ENCODE measurements around the gene ANAPC1. TPM values are rescaled to one million over a fixed set of nuclear protein-coding genes. Genes with fewer than 3 reads are reported as not detected.
"Not testable (repeated sequence)": the region's sequence is repeated elsewhere in the genome, so short reads cannot be mapped to it uniquely, and the experiment has no call there.

ANAPC1 gene
- total and polyA plus RNA-seq, 2 experiments from 2014 or later: 17.8 to 175 TPM

GRCh38 chr2:111830479-111830878, 53.5 kb downstream of the ANAPC1 start:
- not testable (repeated sequence) for H3K27ac Mint-ChIP-seq; H4K20me1 ChIP-seq (replicated peaks; ENCODE audit: insufficient read depth); H2AFZ ChIP-seq; H3K4me1 Mint-ChIP-seq; DNase-seq (ENCODE audit: low spot score); H3K4me3 ChIP-seq; H3K4me1 ChIP-seq (ENCODE audit: insufficient read depth); H3K27me3 Mint-ChIP-seq (ENCODE audit: insufficient read depth, low read depth, poor library complexity); H3K9me2 ChIP-seq (ENCODE audit: insufficient read depth); ATAC-seq; H3K27ac ChIP-seq (ENCODE audit: low read depth); H3K9me3 Mint-ChIP-seq; H3K4me3 Mint-ChIP-seq; H3K79me2 ChIP-seq (replicated peaks; ENCODE audit: insufficient read depth); H3F3A ChIP-seq (replicated peaks; ENCODE audit: low read depth); H3K4me2 ChIP-seq; H3K27me3 ChIP-seq (ENCODE audit: insufficient read depth)
- H3K36me3 ChIP-seq (ENCODE audit: insufficient read depth): peaks cover 14% of the 10 kb centered on the region
- peaks cover 65% of the 10 kb centered on the region for H3K36me3 Mint-ChIP-seq (ENCODE audit: low read depth)

DNA sequence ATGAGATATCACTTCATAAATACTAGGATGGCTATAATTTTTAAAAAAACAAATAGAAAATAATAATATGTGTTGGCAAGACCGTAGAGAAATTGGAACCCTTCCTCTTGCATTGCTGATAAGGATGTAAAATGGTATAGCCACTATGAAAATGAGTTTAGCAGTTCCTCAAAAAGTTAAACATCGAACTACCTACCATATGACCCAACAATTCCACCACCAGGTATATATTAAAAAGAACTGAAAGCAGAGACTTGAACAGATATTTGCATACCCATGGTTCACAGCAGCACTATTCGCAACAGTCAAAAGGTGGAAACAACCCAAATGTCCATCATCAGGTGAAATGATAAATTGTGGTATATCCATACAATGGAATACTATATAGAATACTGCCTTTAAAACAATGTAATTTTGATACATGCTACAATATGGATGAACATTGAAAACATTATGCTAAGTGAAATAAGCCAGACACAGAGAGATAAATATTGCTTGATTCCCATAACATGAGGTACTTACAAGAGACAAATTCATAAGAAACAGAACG, 55.7 kb downstream of the ANAPC1 start:
- not testable (repeated sequence) for H3K4me1 ChIP-seq (ENCODE audit: insufficient read depth); H3K79me2 ChIP-seq (replicated peaks; ENCODE audit: insufficient read depth); H3F3A ChIP-seq (replicated peaks; ENCODE audit: low read depth); H3K9me3 Mint-ChIP-seq; H3K27ac ChIP-seq (ENCODE audit: low read depth); H3K27me3 ChIP-seq (ENCODE audit: insufficient read depth); H3K27me3 Mint-ChIP-seq (ENCODE audit: insufficient read depth, low read depth, poor library complexity); H3K4me2 ChIP-seq; H3K4me3 Mint-ChIP-seq; H3K4me3 ChIP-seq; H4K20me1 ChIP-seq (replicated peaks; ENCODE audit: insufficient read depth); H3K9me2 ChIP-seq (ENCODE audit: insufficient read depth); H2AFZ ChIP-seq; H3K4me1 Mint-ChIP-seq; H3K27ac Mint-ChIP-seq; ATAC-seq; DNase-seq (ENCODE audit: low spot score)
- H3K36me3 ChIP-seq (ENCODE audit: insufficient read depth): peaks cover 23% of the 10 kb centered on the region
- peaks cover 64% of the 10 kb centered on the region for H3K36me3 Mint-ChIP-seq (ENCODE audit: low read depth)

DNA sequence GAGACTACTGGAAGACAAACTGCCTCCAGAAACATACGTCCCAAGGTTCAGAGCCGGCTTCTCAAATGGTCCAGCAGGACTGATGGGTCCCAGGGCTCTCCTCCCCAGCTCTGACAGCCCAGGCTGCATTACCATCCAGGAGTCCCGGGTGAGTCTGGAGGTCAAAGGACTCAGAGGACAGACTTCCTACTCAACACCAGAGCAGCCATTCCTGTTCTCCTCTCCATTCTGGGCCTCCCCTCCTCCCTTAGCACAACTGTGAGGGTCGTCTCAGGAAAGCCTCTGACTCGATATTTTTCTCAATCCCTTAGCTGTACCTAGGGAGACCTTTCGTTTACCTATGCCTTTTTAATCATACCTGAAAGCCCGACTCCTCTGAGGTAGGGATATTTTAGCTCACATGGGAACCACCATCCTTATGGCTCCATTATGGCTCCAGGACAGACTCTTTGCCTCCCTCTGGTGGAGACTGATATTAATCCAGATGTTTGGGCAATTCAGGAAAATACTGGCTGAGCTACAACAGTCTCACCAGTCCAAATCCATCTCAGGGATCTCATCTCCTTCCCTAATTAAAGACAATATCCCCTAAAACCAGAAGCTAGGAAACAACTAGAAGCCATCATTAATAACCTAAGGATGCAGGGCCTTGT, 70.9 kb downstream of the ANAPC1 start:
- TF ChIP-seq CTCF (conservative IDR thresholded peaks at IDR 0.05; ENCODE audit: low read depth in 2 of 2): peak; percentile 29 to 41
- not testable (repeated sequence) for H3K27ac ChIP-seq (ENCODE audit: low read depth); DNase-seq (ENCODE audit: low spot score); H3K9me2 ChIP-seq (ENCODE audit: insufficient read depth); H3K4me1 Mint-ChIP-seq; H3K4me3 ChIP-seq; H3K4me3 Mint-ChIP-seq; H3K9me3 Mint-ChIP-seq; H2AFZ ChIP-seq; H3K36me3 ChIP-seq (ENCODE audit: insufficient read depth); H4K20me1 ChIP-seq (replicated peaks; ENCODE audit: insufficient read depth); H3K79me2 ChIP-seq (replicated peaks; ENCODE audit: insufficient read depth); H3K27me3 Mint-ChIP-seq (ENCODE audit: insufficient read depth, low read depth, poor library complexity); H3K36me3 Mint-ChIP-seq (ENCODE audit: low read depth); H3F3A ChIP-seq (replicated peaks; ENCODE audit: low read depth); H3K27me3 ChIP-seq (ENCODE audit: insufficient read depth); H3K4me2 ChIP-seq; H3K4me1 ChIP-seq (ENCODE audit: insufficient read depth); H3K27ac Mint-ChIP-seq
- peak; percentile 83 for ATAC-seq

GRCh38 chr2:111790633-111791032, 93.4 kb downstream of the ANAPC1 start:
- H3K4me1 Mint-ChIP-seq: not testable (repeated sequence)

DNA sequence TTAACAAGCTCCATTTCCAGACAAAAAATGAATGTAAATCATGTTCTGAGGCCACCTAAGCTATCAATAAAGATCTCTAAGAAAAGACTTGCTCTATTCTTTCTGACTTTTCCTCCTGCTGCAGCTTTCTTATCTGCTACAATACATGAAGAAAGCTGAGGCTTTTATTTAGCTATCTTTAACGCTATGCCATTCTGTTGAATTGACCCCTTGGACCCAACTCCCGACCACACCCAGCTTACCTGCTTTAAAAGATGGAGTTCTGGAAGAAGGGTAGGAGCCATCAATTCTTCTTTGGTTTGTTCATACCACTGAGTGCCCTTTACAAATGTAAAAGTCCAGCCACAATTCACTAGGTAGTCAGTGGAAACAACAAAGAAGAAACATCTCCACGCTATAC, 99.9 kb downstream of the ANAPC1 start:
- H3K79me2 ChIP-seq (replicated peaks; ENCODE audit: insufficient read depth); H2AFZ ChIP-seq; H3K4me2 ChIP-seq; H3K27me3 Mint-ChIP-seq (ENCODE audit: insufficient read depth, low read depth, poor library complexity); H4K20me1 ChIP-seq (replicated peaks; ENCODE audit: insufficient read depth); H3K4me1 ChIP-seq (ENCODE audit: insufficient read depth); DNase-seq (ENCODE audit: low spot score); H3K27me3 ChIP-seq (ENCODE audit: insufficient read depth); H3K4me1 Mint-ChIP-seq; H3K4me3 ChIP-seq; H3F3A ChIP-seq (replicated peaks; ENCODE audit: low read depth); H3K36me3 ChIP-seq (ENCODE audit: insufficient read depth); H3K27ac Mint-ChIP-seq; H3K9me2 ChIP-seq (ENCODE audit: insufficient read depth); H3K4me3 Mint-ChIP-seq; ATAC-seq; H3K27ac ChIP-seq (ENCODE audit: low read depth); H3K9me3 Mint-ChIP-seq: not testable (repeated sequence)
- H3K36me3 Mint-ChIP-seq (ENCODE audit: low read depth): peaks cover 10% of the 10 kb centered on the region; the same call in 2 of the 3 replicates

More at GRCh38 chr2:111790633-111791032, 93.4 kb downstream of the ANAPC1 start:
- H3K36me3 Mint-ChIP-seq (ENCODE audit: low read depth); H3K4me3 Mint-ChIP-seq; H3F3A ChIP-seq (replicated peaks; ENCODE audit: low read depth); DNase-seq (ENCODE audit: low spot score); H3K36me3 ChIP-seq (ENCODE audit: insufficient read depth); ATAC-seq; H3K4me2 ChIP-seq; H3K9me2 ChIP-seq (ENCODE audit: insufficient read depth); H2AFZ ChIP-seq; H4K20me1 ChIP-seq (replicated peaks; ENCODE audit: insufficient read depth); H3K9me3 Mint-ChIP-seq; H3K27me3 ChIP-seq (ENCODE audit: insufficient read depth); H3K4me1 ChIP-seq (ENCODE audit: insufficient read depth); H3K27ac ChIP-seq (ENCODE audit: low read depth); H3K27me3 Mint-ChIP-seq (ENCODE audit: insufficient read depth, low read depth, poor library complexity); H3K27ac Mint-ChIP-seq; H3K4me3 ChIP-seq; H3K79me2 ChIP-seq (replicated peaks; ENCODE audit: insufficient read depth): not testable (repeated sequence)

DNA sequence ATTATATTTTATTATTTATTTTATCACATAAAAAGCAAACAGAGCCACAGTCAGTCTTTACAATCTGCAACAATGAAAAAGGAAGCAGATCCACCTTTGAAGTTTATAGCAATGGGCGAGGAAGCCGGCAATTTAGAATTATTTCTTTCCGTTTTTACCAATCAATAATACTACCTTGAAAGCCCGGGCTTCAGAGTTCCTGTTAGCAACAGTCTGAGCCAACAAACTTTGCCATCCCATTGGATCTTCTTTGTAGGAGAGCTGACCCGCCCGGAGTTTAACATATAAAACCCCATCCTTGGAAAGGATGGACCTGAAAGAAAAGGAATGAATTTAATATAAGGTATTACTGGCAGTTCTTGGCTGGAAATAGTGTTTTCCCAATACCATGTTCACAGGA, 101.8 kb downstream of the ANAPC1 start:
- H3K36me3 Mint-ChIP-seq (ENCODE audit: low read depth): peaks cover 14% of the 10 kb centered on the region; the same call in 2 of the 3 replicates
- ATAC-seq; H3K27me3 ChIP-seq (ENCODE audit: insufficient read depth); H3K4me1 ChIP-seq (ENCODE audit: insufficient read depth); H3K9me2 ChIP-seq (ENCODE audit: insufficient read depth); H2AFZ ChIP-seq; H3K4me1 Mint-ChIP-seq; H3K79me2 ChIP-seq (replicated peaks; ENCODE audit: insufficient read depth); H3K27ac ChIP-seq (ENCODE audit: low read depth); H3K9me3 Mint-ChIP-seq; H3K4me2 ChIP-seq; H4K20me1 ChIP-seq (replicated peaks; ENCODE audit: insufficient read depth); H3K4me3 Mint-ChIP-seq; H3F3A ChIP-seq (replicated peaks; ENCODE audit: low read depth); H3K27me3 Mint-ChIP-seq (ENCODE audit: insufficient read depth, low read depth, poor library complexity); H3K36me3 ChIP-seq (ENCODE audit: insufficient read depth); H3K4me3 ChIP-seq; H3K27ac Mint-ChIP-seq; DNase-seq (ENCODE audit: low spot score): not testable (repeated sequence)
